Cerebellar cortex (tissue), 1 donor: ENCODE data around the gene ADCY5.

Source experiments
- DNase-seq: peaks from one replicate; pipeline ENCODE4 v3.0.0-alpha.2; 2015; ENCODE audit warnings: low spot score

ADCY5 gene

GRCh38 chr3:123342631-123343080 is 106.2 kb downstream of the ADCY5 start:
- DNase-seq = no peak

- DNase-seq = no peak
These were observed 106.8 kb downstream of the ADCY5 start for GRCh38 chr3:123341871-123342630.

- DNase-seq = no peak
These were observed 108.6 kb downstream of the ADCY5 start for GRCh38 chr3:123340336-123340735.

- no peak for DNase-seq
These were observed 109.6 kb downstream of the ADCY5 start for GRCh38 chr3:123339302-123339701.

GRCh38 chr3:123338620-123339061 is 110.2 kb downstream of the ADCY5 start:
- no peak for DNase-seq

- DNase-seq = no peak
These were observed 110.8 kb downstream of the ADCY5 start for GRCh38 chr3:123337948-123338619.

GRCh38 chr3:123337226-123337625 is 111.7 kb downstream of the ADCY5 start:
- DNase-seq = no peak

GRCh38 chr3:123336441-123336851 is 112.4 kb downstream of the ADCY5 start:
- DNase-seq = no peak

GRCh38 chr3:123336001-123336400 is 112.9 kb downstream of the ADCY5 start:
- DNase-seq = no peak

- DNase-seq = no peak
These were observed 113.8 kb downstream of the ADCY5 start for GRCh38 chr3:123335007-123335670.

- DNase-seq = no peak
These were observed 114.8 kb downstream of the ADCY5 start for GRCh38 chr3:123334056-123334455.

- DNase-seq = no peak
These were observed 115.5 kb downstream of the ADCY5 start for GRCh38 chr3:123333401-123333800.

GRCh38 chr3:123332124-123332641 is 116.7 kb downstream of the ADCY5 start:
- DNase-seq = no peak

GRCh38 chr3:123331651-123332050 is 117.2 kb downstream of the ADCY5 start:
- no peak for DNase-seq

GRCh38 chr3:123331006-123331405 is 117.9 kb downstream of the ADCY5 start:
- DNase-seq = no peak

GRCh38 chr3:123330441-123330991 is 118.4 kb downstream of the ADCY5 start:
- no peak for DNase-seq

GRCh38 chr3:123329636-123330340 is 119.1 kb downstream of the ADCY5 start:
- peak; percentile 13 for DNase-seq

- peak; percentile 64 for DNase-seq
These were observed 119.8 kb downstream of the ADCY5 start for GRCh38 chr3:123328851-123329635.

- DNase-seq = no peak
These were observed 120.7 kb downstream of the ADCY5 start for GRCh38 chr3:123327956-123328850.

GRCh38 chr3:123327480-123327879 is 121.4 kb downstream of the ADCY5 start:
- no peak for DNase-seq
